ENCODE data around the gene TSPEAR.
"Not testable (repeated sequence)": the region's sequence is repeated elsewhere in the genome, so short reads cannot be mapped to it uniquely, and the experiment has no call there.

Gene TSPEAR

GRCh38 chr21:44600118-44600978 lies 111.0 kb downstream of the TSPEAR start, which contains the start of gene KRTAP10-7:
KRTAP10-7 (plus strand) TSS chr21:44600597; CDS start chr21:44600622, 25 bp downstream.
- not testable (repeated sequence) for DNase-seq

- no peak for DNase-seq
Measured at GRCh38 chr21:44599264-44600029, 111.9 kb downstream of the TSPEAR start.

GRCh38 chr21:44598061-44598460 lies 113.3 kb downstream of the TSPEAR start:
- DNase-seq = no peak

- DNase-seq = no peak
Measured at GRCh38 chr21:44596068-44596725, 115.2 kb downstream of the TSPEAR start.

GRCh38 chr21:44595524-44595923 lies 115.8 kb downstream of the TSPEAR start:
- DNase-seq = no peak

- DNase-seq = no peak
Measured at GRCh38 chr21:44594406-44594916, 116.9 kb downstream of the TSPEAR start.

- DNase-seq = no peak
Measured at GRCh38 chr21:44593598-44594405, 117.6 kb downstream of the TSPEAR start.

GRCh38 chr21:44592446-44593311 lies 118.7 kb downstream of the TSPEAR start, which contains the start of gene KRTAP10-6:
KRTAP10-6 (minus strand) TSS chr21:44592505; CDS start chr21:44592484, 21 bp downstream.
- DNase-seq = no peak

GRCh38 chr21:44591801-44592130 lies 119.6 kb downstream of the TSPEAR start:
- DNase-seq = not testable (repeated sequence)

GRCh38 chr21:44590897-44591800 lies 120.2 kb downstream of the TSPEAR start:
- DNase-seq = not testable (repeated sequence)

- no peak for DNase-seq
Measured at GRCh38 chr21:44590311-44590721, 121.1 kb downstream of the TSPEAR start.

GRCh38 chr21:44589586-44590305 lies 121.6 kb downstream of the TSPEAR start:
- DNase-seq = no peak

- DNase-seq = no peak
Measured at GRCh38 chr21:44589094-44589493, 122.3 kb downstream of the TSPEAR start.

- no peak for DNase-seq
Measured at GRCh38 chr21:44585892-44586291, 125.5 kb downstream of the TSPEAR start.

- DNase-seq = no peak
Measured at GRCh38 chr21:44583800-44584147, 127.6 kb downstream of the TSPEAR start.

GRCh38 chr21:44583089-44583799 lies 128.1 kb downstream of the TSPEAR start:
- no peak for DNase-seq

- DNase-seq = no peak
Measured at GRCh38 chr21:44582055-44582454, 129.3 kb downstream of the TSPEAR start.

- no peak for DNase-seq
Measured at GRCh38 chr21:44581158-44581557, 130.2 kb downstream of the TSPEAR start.

Data from activated effector memory CD4-positive, alpha-beta T cell treated with Interleukin-2 at 50 U/mL for 16 hours (primary cell).